HG02973 (cell line): ENCODE results near the gene DCLRE1B.
A peak's percentile ranks its signal among the peaks of the same experiment; 100 is the strongest.

Experiments
- ATAC-seq: cut with Tn5 transposase; IDR thresholded peaks from one replicate; pipeline ENCODE4 v1.9.1; 2021; ENCODE audit warnings: moderate library complexity; ENCODE audit not compliant: unreplicated experiment

The DCLRE1B gene

DNA sequence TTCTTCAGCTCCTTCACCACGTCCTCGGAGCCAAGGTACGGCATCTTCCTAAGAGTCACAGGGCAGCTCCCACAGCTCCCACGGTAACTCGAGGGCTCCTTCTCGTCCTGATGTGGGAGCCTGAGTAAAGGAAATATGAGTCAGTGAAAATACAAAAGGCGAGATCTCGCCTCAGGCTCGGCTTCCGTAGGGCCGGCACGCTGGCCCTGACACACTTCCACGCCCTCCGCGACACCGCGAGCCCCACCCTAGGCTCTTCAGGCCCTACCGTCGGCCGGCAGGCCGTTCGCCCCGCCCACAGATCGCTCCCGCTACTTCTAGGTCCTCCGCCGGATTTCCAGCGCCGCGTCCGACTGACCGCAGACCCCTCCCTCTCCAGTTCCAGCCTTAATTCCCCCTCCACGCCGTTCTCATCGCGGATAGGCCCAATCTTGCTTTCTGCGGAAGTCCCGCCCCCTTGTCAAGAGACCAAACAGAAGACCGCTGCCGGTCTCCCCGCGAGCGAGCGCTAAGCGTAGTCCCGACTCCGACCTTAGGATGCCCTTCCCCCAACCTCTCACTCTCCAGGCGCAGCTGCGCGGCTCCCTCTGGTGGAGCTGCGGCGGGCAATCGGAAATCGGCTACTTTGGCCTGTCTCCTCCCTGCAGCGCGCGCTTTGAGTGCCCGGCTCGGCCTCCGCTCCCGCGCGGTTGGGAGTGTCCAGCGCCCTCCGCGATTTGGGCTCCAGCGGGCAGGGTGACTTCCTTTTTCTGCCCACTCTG, at the start of gene DCLRE1B, which contains the start of gene AP4B1:
TSS of gene DCLRE1B (plus strand) at position 653 of the 761 bp plus-strand sequence. CDS start 261 bp downstream, outside the sequence.
TSS of gene AP4B1 (minus strand) at position 126 of the 761 bp plus-strand sequence. CDS start at position 44, 82 bp downstream.
- ATAC-seq, result peak; percentile 85

GRCh38 chr1:113855630-113856400, 49.3 kb upstream of the DCLRE1B start:
- no peak for ATAC-seq

GRCh38 chr1:113856401-113856790, 48.7 kb upstream of the DCLRE1B start:
- ATAC-seq, result no peak

GRCh38 chr1:113857776-113858175, 47.4 kb upstream of the DCLRE1B start:
- ATAC-seq, result no peak

DNA sequence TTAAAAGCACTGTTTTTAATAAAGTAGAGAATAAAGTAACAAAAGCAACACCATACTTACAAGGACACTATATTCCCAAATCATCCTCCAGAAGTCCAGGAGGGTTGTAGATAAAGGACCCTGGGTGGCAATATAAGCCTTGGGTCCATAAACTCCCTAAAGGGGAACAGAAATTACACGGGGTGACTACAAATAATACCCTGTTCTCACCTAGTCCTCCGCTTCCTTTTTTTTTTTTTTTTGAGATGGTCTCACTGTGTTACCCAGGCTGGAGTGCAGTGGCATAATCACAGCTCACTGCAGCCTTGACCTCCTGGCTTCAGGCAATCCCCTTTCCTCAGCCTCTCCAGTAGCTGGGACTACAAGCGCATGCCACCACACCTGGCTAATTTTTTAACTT, 46.7 kb upstream of the DCLRE1B start:
- no peak for ATAC-seq

DNA sequence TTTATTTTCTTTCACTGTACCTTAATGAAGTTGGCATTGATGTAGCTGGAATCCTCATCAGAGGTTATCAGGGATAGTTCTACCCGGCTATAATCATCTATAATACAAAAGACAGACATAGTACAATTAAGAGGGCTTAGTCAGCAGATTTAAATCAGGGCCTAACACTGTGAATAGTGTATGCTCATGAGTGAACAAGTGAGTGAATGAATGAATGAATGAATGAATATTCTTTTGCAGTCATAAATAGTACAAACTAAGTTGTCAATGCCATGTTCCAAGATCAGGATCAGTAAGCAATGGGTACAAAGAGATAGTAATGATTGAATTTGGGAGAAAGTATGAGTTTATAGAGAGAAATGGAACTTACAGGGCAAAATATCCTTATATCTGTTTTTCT, 46.1 kb upstream of the DCLRE1B start:
- no peak for ATAC-seq

DNA sequence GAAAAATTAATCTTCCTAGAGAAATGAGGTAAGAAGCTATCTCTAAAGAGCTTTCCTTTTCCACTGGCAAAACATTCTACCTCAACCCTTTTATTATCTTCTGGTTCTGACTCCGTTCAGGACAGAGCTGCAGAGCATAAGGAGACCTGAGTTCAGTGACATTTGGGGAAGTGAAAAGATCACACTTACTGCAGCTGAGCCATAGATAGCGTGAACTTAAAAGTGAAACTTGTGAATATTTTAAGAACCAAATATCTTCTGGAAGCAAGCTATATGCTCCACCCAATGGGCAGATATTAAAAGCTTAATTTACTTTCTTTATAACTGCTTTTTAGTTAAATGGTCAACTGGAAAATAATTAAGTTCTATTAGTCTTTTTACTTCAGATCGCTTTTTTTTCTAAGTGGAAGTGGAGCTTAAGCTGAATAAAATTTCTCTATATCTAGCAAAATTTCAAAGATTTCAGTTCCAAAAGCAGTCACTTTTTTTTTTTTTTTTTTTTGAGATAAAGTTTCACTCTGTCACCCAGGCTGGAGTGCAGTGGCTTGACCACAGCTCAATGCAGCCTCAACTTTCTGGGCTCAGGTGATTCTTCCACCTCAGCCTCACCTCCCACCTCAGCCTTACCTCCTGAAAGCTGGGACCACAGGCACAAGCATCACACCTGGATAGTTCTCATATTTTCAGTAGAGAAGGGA, 45.5 kb upstream of the DCLRE1B start:
- ATAC-seq, result peak; percentile 86

- ATAC-seq, result no peak
Measured at GRCh38 chr1:113860891-113861290, 44.2 kb upstream of the DCLRE1B start.

- no peak for ATAC-seq
Measured at GRCh38 chr1:113861641-113862040, 43.5 kb upstream of the DCLRE1B start.

- ATAC-seq, result no peak
Measured at GRCh38 chr1:113868387-113869083, 36.6 kb upstream of the DCLRE1B start.

- ATAC-seq, result no peak
Measured at GRCh38 chr1:113870778-113871177, 34.3 kb upstream of the DCLRE1B start.

- ATAC-seq, result peak; percentile 92
Measured at GRCh38 chr1:113871597-113872113, 33.5 kb upstream of the DCLRE1B start, which contains the start of gene PTPN22. Gene PTPN22 (minus strand): TSS chr1:113871712.

DNA sequence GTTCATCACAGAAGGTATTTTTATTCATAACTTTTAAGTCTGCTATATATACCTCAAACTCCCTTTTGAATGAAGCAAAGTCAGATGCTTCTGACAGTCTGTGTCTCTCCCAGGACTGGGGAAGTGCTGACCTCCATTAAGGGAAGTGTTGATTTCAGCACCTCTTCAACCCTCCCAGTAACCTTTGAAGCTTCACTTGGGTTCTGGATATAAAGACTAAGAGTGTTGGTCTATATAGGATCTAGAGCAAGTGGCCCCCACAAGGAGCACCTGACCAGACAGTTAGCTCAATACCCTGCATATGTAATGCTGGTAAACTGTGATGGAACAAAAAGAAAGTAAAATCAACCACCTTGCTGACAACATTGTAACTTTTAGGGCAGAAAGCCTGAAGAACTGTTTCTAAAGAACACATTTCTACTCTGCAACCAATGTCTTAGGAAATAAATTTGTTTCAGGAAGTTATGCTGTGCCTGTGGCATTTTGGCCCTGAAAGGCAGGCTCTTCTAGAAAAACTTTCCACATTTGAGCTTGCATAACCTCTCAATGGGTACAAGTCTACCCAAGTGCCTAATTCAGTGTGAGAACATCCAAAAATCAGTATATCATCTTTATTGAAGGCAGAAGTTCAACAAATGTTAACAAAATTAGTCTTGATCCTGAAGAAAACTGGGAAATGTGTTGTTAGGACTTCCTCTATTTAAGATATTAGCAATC, 32.7 kb upstream of the DCLRE1B start:
- no peak for ATAC-seq

DNA sequence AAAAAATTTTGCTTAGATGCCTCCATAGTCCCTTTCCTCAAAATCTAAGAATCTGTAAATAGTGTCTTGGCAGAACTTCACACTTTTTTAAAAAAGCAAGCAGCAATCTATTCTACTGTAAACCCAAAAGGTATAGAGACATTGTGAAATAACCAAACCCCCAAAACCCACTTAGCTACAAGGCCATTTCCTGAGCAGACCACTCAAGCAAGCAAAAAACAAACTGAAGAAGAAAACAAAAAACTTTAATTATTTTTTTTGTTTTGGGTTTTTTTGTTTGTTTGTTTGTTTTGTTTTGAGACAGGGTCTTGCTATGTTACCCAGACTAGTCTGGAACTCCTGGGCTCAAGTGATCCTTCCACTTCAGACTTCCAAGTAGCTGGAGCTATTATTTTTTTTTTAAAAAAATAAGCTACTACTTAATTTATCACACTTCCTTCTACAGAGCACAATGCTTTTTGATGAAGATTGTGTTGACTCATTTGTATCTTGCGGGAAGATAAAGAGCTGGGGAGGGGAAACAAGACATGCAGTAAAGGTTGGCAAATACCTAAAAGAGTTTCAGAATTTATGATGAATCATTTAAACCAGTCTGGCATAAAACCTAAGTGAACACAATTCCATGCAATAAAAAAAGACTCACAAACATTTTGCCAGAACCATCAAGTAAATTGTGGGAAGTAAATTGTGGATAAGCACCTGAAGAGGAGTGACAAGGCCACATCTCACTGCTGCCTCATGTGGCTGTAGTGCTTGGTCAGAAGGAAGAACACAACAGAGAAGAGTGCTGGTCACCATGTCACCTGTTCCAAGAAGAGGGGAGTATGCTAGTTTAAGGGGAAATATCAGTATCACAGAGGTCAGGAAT, 30.9 kb upstream of the DCLRE1B start:
- no peak for ATAC-seq

- peak; percentile 29 for ATAC-seq
Measured at GRCh38 chr1:113875714-113876113, 29.4 kb upstream of the DCLRE1B start.

DNA sequence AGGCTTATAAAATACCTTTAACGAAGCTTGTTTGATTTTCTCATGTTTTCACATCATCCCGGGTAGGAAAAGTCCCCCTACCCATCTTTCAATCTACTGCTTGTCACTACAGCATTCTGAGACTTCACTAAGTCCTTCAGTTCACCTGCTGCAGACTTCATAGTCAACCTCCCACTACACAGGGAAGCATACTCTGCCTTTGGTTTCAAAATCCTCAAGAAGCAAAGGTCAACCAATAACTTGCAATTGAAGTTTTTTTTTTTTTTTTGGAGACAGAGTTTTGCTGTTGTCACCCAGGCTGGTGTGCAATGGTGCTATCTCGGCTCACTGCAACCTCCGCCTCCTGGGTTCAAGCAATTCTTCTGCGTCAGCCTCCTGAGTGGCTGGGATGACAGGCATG, 28.9 kb upstream of the DCLRE1B start:
- no peak for ATAC-seq

DNA sequence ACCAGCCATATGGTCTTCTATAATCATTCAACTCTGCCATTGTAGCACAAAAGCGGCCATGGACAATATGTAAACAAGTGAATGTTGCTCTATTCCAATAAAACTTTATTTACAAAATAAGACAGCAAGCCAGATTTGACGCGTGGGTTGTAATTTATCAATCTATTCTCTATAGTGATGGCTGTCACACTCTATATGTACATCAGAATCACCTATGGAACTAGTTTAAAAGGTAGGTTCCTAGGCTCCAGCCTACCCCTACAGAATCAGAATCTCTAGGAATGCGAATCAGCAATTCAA, 25.4 kb upstream of the DCLRE1B start:
- no peak for ATAC-seq

- ATAC-seq, result no peak
Measured at GRCh38 chr1:113881661-113882060, 23.5 kb upstream of the DCLRE1B start.
